ENCODE data around the gene NNAT.
A peak's percentile ranks its signal among the peaks of the same experiment; 100 is the strongest.

Gene NNAT

DNA sequence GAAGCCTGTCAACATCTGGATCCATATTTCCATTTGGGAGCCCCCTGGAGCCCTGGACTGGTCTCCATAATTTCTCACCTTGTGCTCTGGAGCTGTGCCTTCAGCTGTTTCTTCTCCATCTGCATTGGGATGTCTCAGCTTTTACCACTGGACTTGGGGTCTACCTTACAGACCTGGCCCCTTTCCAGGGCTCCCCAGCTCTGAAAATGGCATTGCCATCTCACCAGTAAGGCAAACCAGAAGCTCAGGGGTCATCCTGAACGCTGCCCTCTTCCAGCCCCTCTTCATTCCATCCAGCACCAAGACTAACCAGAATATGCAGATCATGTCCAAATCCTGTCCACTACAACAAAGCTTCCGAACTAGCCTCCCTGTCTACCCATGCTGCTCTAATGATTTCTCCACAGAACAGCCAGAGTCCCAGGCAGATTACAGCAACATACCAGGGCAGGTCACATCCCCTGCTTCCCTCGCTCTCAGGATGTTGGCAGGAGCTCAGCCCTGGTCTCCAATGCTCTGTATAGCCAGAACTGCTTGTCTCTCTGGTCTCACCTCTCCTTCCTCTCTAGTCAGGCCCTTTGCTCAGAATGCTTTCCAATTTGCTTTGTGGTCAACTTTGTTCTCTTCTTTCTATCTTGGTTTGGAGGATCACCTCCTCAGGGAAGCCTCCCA lies 17.7 kb upstream of the NNAT start:
- no peak for DNase-seq

DNA sequence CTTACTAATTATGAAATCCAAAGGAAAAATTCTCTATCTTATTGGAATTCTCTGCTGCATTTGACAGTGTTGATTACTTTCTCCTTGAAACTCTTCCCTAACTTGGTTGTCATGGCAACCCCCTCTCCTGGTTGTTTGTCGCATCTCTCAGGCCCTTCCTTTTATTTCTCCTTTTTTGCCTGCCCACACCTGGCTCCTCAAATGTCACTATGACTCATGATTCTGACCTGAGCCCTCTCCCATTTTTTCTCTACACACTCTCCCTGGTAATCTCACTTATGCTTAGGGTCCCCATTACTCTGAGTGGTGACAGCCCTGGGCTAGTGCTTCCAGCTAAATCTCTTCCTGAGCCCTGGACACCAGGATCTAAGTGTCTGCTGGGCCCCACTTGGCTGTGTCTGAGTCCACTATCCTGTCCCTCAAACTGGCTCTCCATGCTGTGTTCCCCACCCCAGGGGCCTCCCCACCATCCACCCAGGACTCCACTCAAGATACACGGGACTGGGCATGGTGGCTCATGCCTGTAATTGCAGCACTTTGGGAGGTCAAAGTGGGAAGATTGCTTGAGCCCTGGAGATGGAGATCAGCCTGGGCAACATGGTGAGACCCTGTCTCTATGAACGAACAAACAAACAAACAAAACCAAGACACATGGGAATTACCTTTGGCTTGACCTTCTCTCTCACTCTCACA lies 16.5 kb upstream of the NNAT start:
- DNase-seq = no peak

DNA sequence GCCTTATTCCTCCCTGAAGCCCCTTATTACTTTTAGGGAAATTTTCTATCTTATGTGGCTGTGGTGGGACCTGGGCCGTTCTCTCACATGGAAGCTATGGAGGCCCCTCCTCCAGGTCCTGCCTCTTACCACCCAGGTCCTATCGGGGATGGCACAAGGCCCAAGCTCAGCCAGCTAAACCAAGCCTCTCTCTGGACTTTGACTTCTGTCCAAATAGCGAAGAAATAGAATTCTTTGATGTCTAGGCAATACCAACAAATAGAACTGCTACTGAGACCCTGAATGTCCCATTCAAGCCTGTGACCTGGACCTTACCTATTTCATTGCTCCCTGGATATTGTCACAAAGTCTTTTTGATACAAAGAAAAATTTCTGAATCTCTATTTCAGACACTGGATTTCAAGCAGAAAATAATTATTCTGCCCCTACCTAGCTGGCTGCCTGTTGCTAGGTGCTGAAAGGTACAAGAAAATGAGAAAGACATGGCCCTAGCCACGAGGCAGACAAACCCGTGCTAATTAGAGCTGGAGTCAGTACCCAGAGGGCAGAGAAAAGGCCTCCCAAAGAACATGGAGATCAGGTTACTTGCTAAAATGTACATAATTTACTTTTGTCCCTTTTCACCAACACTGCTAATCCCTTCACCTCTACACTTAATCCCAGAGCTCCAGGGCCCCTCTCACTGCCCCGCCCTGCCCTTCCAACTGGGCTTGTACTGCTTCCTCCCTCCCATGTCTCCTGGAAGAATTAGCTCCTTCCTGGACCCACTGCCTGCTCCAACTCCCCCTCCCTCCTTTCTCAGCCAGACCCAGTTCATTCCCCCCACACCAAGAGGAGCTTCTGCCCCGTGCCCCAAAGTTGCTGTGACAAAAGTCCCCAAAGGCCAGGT lies 15.5 kb upstream of the NNAT start:
- no peak for DNase-seq

DNA sequence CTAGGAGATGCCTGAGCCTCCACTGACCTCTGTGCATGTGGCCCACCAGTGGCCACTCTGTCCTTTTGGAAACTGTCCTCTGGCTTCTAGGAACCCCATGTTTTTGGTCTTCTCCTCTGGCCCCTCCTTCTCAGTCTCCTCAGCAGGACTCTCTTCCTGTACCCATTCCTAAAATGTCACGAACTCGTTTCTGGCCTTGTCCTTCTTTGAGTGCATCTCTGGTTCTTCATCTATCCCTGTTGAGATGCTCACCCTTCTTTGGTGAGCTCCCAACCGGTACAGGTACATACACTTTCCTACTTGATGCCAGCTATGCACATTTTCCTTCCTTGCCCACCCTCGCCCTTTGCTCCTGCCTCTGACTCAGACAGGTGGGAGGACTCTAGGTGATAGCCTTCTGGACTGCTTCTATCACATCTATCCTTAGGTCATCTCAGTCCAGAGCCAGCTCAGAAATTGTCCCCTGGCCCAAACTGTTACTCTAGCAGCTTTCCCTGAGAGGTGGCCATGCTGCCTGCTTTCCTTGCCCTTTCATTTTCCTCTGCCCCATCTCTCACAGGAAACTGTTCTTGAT lies 14.8 kb upstream of the NNAT start:
- no peak for DNase-seq

DNA sequence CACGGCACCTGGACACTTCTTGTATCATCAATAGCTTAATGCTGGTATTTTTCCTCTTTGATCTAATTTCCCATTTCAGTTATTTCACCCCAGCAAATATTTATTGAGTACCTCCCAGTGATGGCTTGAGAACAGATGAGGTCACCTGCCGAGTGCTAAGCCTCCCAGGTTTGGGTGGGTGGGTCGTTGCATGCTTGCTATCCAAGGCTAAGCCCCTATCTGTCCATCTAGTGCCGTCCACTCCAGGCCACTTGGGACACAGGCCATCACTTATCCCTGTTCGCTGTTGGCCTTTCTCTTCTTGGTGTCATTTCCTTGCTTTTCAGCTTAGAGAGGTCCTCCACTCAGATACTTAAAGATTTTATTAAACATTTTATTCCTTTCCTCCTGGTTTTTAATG lies 10.8 kb upstream of the NNAT start:
- DNase-seq = no peak

DNA sequence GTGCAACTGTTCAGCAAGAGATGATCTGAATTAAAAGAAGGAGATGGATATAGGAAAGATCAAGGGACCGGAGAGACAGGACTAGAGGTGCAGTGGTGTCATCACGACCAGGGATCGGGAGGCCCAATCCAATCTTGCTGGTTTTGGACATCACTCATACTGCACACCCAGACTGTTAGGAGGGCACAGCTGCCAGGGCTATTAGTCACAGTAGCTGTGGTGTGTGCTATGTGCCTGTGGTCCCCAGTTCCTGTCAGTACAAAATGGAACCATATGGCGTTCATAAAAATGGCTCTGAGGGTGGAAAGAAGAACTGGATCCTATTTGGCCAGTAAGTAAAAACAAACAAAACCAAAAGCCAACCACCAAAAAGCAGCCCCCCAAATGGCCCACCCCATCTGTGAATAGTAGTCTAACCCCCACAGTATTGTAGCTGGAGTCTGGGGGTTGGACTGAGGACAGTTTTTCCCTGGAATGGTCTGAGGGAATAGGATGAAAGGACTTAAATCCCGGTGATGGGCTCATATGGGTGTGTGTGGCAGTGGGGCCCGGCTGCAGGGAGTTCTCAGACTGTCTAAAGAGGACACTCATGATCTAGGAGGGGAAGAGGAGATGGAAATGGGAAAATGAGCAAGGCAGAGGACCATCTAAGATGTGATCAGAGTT lies 9.3 kb upstream of the NNAT start:
- DNase-seq = no peak

DNA sequence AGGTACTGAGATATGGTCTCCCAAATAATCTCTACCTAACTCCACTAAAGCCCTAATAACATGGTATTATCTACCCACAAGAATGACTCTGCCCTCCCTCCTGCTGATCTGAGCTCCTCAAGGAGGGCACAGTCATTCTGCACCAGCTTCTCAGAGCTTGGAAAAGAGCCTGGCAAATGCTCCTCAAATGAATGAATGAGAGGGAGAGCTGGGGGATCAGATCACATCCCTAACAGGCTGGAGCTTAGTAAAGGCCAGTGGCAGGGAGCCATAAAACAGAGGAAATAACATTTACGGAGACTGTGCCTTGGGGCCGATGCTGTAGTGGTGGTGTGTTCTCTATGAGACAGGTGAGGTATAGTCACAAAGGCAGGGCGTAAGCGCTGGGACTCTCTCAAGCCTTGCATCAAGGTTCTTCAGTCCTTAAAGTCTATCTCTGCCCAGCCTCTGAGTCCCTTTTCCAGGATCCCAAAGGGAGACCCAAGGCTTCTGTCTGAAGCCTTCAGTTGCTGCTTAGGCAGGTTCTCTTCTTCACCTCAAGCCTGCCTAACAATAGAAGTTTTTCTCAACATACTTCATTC lies 7.2 kb upstream of the NNAT start:
- no peak for DNase-seq

DNA sequence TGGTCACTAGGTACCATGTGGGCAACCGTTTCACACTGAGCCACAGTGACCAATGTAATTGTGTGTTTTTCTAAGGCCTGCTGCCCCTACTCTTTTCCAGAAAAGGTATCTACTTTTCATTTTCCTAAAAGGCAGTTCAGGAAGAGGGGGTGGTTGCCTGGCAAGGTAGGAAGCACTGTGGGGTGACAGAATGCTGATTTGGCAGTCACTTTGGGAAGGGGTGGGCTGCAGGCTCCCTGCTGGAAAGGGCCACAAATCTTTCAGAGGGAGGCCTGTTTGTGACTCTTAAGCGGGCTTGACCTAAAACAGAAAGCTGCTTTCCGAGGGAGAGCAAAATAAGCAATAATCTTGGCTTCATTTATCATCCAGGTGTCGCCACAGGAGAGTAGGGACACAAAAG lies 5.2 kb upstream of the NNAT start:
- no peak for DNase-seq

DNA sequence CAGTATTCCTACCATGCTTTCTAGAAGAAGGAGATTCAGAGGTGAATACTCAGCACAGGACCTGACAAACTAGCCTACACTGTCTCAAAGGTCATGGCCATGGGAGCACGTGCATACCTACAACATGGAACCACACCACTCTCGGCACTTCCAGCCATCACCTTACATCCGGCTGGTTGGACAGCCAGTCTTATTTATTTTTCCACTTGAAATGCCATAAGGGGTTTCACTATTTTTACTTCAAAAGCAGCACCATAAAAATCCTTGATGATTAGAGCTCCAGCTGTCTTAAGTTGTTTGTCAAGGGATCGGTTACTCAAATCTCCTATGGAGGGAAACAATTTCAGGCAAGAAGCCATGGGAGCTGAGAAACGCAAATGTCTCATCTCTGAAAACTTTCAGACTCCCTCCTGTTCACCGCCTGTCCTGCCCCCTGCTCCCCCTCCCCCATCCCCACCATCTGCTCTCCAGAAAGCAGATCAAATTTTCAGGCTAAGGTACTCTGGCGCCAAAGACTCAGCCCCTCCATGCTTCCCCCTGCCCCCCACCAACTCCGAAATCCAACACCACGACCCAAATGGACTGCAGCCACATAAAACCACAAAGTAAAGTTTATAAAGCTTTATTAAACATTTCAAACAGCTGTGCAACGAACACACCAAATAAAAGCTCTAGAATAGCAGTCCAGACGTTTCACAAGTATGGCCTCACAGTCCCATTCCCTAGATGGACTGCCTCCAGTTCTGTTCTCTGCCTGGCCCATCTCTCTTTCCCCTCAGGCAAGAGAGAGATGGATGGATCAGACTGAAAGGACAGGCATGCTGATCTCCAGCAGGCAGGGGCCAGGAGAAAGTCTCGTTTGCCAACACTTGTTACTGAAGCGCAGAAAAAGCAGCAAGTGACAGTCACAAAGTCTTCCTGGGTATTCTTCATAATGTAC lies 4.0 kb upstream of the NNAT start:
- no peak for DNase-seq

DNA sequence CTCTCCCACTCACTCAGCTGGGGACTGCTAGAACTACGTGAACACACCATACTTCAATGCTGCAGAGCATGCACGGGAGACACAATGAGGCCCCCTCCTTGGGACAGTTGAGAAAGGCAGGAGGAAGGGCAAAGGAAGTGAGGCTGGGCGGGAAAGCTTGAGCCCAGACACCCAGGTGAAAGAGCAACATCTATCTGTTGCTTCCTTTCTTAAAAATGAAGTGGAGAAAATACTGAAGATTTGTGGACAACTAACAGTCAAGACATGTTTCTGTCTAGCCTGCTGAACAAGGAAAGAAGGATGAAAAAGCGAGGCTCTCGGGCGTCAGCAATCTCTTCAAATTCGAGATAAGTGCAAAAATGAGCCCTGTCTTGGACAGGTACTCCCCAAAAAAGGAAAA lies 3.0 kb upstream of the NNAT start:
- no peak for DNase-seq

DNA sequence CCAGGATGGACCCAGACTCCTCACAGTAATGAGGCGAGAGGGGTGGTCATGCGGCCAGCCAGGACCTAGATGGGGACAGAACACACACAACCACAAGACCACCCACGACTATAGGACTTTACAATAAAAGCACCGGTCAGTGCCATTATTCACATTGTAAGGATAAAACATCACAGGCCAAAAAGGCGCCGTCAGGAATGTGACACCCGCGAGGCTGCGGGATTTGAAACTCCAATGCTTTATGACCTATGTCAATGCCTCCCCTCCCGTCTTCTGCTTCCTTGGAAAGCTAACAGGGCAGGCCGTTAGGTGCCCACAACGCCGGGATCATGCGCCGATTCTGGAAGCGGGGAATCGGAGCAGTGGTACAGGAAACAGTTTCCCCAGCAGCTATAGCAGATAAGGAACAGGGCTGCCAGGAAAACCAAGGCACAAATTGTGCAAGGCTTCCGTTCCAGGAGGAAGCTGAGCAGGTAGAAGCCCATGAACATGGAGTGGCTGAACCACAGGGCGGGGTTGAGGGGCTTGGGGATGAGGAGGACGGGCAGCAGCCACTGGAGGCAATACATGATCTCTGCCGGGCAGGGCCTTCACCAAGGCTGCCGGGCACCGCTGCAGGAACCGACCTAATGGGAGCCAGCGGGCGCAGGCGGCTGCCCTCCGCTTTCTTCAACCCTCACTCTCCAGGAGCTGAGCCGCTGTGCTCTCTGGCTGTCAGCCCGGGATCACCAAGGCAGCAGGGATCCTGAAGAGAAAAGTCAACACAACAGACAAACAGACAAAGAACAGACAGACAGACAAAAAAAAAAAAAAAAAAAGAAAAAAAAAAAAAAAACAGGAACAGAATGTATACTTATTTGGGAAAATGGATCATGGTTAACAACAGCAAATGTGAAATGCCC lies 2.2 kb upstream of the NNAT start:
- DNase-seq = peak; percentile 45

DNA sequence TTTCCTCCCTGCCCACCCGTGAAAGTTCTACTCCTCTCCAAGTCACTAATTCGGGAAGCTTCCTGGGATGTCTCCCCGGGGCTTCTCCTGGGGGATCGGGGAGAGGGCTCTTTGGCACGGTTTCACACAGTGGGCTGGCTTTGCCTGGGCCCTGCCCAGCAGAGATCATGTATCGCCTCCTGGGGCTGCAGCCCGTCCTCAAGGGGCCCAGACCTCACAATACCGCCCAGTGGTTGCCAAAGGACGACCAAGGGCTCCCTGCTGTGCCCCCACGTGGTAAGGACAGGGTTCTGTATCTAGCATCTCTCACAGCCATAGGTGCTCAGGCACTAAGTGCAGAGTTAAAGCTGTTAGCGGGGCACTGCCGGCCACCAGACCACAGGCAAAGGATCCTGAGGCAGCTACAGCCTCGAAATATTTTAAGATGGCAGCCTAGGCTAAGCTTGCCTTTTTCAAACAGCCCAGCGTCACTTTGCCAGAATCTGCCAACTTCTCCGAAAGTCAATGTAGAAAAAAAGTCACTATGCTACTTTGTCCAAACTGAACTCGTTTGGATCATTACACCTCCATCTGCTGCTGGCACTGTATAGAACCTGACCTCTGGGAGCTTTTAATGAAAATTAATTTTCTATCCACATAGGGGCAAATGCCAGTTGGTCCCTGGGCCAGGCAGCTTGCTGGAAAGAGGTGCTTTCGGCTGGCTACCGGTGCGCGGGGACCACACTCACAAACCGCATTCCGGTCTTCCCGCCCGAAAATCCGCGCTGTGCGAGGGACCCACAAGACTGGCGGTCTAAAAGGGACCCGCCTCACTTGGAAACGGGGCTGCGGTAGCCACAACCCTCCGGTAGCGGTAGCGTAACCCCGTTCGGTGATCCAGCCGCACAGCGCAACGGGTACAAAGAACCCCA lies 1.3 kb upstream of the NNAT start:
- DNase-seq = peak; percentile 37

DNA sequence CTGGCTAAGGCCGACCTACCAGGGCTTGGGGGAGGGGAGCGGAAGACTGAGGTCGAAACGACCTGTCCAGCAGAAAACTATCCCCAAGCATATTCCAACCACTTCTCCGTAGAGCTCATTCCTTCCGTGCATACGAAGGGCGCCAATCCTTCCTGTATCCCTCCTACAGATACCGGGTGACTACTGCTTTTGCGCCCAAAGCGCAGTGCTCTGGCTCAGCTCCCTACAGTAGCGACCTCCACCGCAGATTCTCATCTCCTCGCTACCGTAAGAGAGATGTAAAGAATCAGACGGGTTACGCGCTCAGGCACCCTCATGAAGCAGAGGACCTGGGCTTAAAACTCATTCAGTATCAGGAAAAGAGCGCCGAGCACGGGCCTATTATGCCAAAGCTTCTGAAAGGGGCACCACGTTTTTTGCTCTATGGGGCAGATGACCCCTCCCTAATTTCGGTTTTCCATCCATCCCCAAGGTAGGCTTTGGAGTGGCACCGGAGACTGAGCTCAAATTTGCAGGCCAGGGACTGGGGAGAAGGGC lies 563 bp upstream of the NNAT start:
- DNase-seq = no peak

DNA sequence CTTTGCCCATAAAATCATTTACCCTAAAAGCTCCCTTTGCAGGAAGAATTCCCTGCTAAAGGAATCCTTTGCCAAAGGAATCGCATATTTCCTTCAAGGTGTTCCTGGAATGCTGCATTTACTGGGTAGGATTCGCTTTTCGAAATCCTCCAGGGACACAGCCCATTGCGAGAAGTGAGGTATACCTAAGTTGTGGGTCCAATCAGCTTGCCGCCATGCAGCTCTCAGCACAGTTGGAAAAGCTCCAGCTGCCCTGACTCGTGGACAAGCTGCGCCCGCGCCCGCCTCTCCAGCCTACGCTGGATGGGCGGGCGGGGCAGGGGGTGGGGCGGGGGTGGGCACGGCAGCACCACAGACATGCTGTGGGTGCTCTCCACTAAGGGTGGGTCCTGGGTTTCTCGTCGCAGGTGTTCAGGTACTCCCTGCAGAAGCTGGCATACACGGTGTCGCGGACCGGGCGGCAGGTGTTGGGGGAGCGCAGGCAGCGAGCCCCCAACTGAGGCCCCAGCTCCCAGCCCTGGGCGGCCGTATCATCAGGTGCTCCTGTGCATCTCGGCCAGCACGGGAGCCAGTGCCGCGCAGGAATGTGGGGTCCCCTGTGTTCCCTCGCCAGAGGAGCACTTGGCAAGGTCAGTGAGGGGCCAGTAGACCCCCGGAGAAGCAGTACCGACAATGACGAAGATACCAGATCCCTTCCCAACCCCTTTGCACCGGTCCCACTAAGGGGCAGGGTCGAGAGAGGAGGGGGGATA lies 1.4 kb downstream of the NNAT start:
- no peak for DNase-seq

DNA sequence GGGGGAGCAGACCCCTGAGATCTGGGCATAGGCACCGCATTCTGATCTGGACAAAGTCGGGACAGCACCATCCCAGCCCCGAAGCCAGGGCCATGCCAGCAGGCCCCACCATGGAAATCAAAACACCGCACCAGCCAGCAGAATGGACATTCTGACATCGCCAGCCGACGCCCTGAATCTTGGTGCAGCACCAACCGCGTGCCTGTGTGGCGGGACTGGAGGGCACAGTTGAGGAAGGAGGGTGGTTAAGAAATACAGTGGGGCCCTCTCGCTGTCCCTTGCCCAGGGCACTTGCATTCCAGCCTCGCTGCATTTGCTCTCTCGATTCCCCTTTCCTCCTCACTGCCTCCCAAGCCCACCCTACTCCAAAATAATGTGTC lies 2.0 kb downstream of the NNAT start:
- DNase-seq = no peak

DNA sequence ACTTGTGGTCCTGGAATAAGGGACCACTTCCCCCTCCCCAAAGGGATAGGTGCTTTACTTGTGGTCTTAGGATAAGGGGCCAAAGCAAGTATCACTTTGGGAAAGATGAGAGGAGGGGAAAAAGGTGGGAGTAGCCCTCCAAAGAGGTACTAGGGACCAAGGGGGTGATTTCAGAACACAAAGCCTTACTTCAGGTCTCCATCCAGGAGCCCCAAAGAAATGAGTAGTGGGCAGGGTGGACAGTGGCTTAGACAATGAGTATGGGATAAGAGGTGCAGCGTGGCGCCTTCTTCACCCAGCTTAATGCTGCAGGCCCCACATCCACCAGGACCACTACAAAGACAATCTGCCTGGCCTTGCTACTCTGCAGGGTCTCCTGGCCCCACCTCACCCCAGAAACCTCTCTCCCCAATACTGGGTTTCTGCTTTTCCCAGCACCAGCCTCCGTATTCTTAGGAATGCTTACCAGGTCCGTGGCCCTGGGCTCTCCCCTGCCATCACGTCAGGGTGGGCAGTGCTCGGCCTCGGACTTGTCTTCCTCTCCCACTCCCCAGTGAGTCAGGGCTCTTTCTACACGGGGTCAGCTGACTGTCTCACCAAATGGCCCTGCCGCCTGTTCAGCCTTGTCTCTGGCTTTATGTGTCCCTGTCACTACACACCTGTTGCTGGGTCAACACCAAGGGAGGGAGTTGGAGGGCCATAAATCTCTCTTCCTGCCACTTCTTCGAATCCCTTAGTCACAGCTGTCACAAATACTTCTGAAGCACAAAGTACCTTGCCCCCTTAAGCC lies 3.1 kb downstream of the NNAT start:
- DNase-seq = peak; percentile 41
